ENCODE measurements around the gene VPS36. TPM values are rescaled to one million over a fixed set of nuclear protein-coding genes. Genes with fewer than 3 reads are reported as not detected.

Gene VPS36
- total and polyA plus RNA-seq, 2 of the 13 experiments (the other 11 are each of a cell fraction or from before 2014, with no cell fraction given), result 17.2 to 22.4 TPM

- ATAC-seq (no peak), FAIRE-seq (peak; percentile 74), DNase-seq (ENCODE audit: low spot score) (no peak)
- no peak overlapping the region for H3K27ac ChIP-seq (ENCODE audit: extremely low read length, insufficient read depth, low read length)
- H3K4me2 ChIP-seq (ENCODE audit: low read depth, low read length), result peak overlapping the region; percentile 79
- peaks cover 0 to 2% of the 10 kb centered on the region in 2 experiments; a peak in 2 of 5 replicates for H3K36me3 ChIP-seq (replicated peaks in 1 of 2; ENCODE audit: control insufficient read depth in 1 of 2, insufficient read depth in 2 of 2, low read length in 2 of 2)
- 44% methylated on average over 2 of the region's 8 CpGs for WGBS (ENCODE audit: low lambda C conversion rate)
- H3K4me1 ChIP-seq (ENCODE audit: insufficient read depth, low read length), result peaks cover 37% of the 10 kb centered on the region
- in situ Hi-C loops (cut with HindIII; ENCODE audit: extremely low pct_ligation_motif_present, low pct_unique_long_range_greater_than_20kb) (loop anchor here (10.0 to 25.0 kb wide), 2 partner anchors 106 to 438 kb away; partner anchors contain the start of genes ALG11, ATP7B and UTP14C), intact Hi-C loops (cut with micrococcal nuclease; ENCODE audit: unreplicated experiment) (loop anchor here (1.0 to 10.0 kb wide), 2 partner anchors 107 to 204 kb away; partner anchors contain the start of gene SUGT1)
- H4K20me1 ChIP-seq (ENCODE audit: insufficient read depth, low read length), result peaks cover 9% of the 10 kb centered on the region; the same call in 1 of the 2 replicates
- H3K9me3 ChIP-seq (ENCODE audit: low read length), result no peaks in the 10 kb centered on the region
- H3K9ac ChIP-seq (ENCODE audit: insufficient read depth, low read depth, low read length), result no peak overlapping the region
- H3K4me3 ChIP-seq (replicated peaks in 1 of 3; ENCODE audit: insufficient read depth in 1 of 3, low read depth in 2 of 3, low read length in 3 of 3), result peak overlapping the region in 1 of 3 experiments; percentile 84; a peak in 2 of 6 replicates
- no peaks in the 10 kb centered on the region; a peak in 1 of 5 replicates for H3K27me3 ChIP-seq (ENCODE audit: control insufficient read depth in 1 of 2, insufficient read depth in 2 of 2, low read length in 2 of 2)
- peaks cover 31% of the 10 kb centered on the region for H3K79me2 ChIP-seq (ENCODE audit: insufficient read depth, low read length)
- CTCF ChIA-PET (ENCODE audit: low intra/inter-chr PET ratio, low total read pairs), result interaction anchor here (0.7 to 1.6 kb wide), 3 partner anchors 87 to 323 kb away, joined by 3 to 11 read pairs (median 3); no protein-coding TSS in a partner anchor
- H2AFZ ChIP-seq (ENCODE audit: low read length), result no peak overlapping the region
- POLR2A ChIA-PET, result interaction anchor here (0.6 to 2.3 kb wide), 3 partner anchors 15 to 202 kb away, joined by 3 to 10 read pairs (median 9); partner anchors contain the start of gene SUGT1
- TSS peak; percentile 70 for BruUV-seq (replicated peaks)
- TF ChIP-seq HNRNPK (IDR thresholded peaks at IDR 0.05; ENCODE audit: low read depth, low read length, poor library complexity, severe bottlenecking), result no peak
- TF ChIP-seq NR0B2 (CRISPR knock-in tag; IDR thresholded peaks at IDR 0.05), result peak; percentile 32; the same call in 1 of the 2 replicates
- TF ChIP-seq PCBP1 (IDR thresholded peaks at IDR 0.05; ENCODE audit: borderline replicate concordance, low read depth, low read length), result no peak
- no peak for TF ChIP-seq DZIP1 (CRISPR knock-in tag; IDR thresholded peaks at IDR 0.05)
- TF ChIP-seq TOPORS (CRISPR knock-in tag; IDR thresholded peaks at IDR 0.05), result no peak
- no peak for TF ChIP-seq PBX3 (CRISPR knock-in tag; IDR thresholded peaks at IDR 0.05; ENCODE audit: borderline replicate concordance)
- TF ChIP-seq ZNF207 (IDR thresholded peaks at IDR 0.05; ENCODE audit: borderline replicate concordance), result no peak
- 0 out of 2 replicates have a peak, but pooled peaks have one; percentile 29 for TF ChIP-seq GATAD2A (CRISPR knock-in tag; IDR thresholded peaks at IDR 0.05)
- TF ChIP-seq EEA1 (CRISPR knock-in tag; IDR thresholded peaks at IDR 0.05; ENCODE audit: borderline replicate concordance), result no peak
- no peak for TF ChIP-seq ZNF121 (CRISPR knock-in tag; IDR thresholded peaks at IDR 0.05)
- TF ChIP-seq BRF2 (CRISPR knock-in tag; IDR thresholded peaks at IDR 0.05), result 0 out of 2 replicates have a peak, but pooled peaks have one; percentile 11
- no peak for TF ChIP-seq SMARCC2 (IDR thresholded peaks at IDR 0.05)
- no peak for TF ChIP-seq ZBTB39 (CRISPR knock-in tag; IDR thresholded peaks at IDR 0.05)
- TF ChIP-seq ZNF780A (CRISPR knock-in tag; IDR thresholded peaks at IDR 0.05), result no peak
- TF ChIP-seq ZSCAN31 (CRISPR knock-in tag; IDR thresholded peaks at IDR 0.05; ENCODE audit: low read depth), result no peak
Observed at GRCh38 chr13:52450793-52451116, 321 bp upstream of the VPS36 start.

All from HepG2 (cell line).